Measurements from ENCODE around the gene TM7SF2.
A peak's percentile ranks its signal among the peaks of the same experiment; 100 is the strongest.

DNA sequence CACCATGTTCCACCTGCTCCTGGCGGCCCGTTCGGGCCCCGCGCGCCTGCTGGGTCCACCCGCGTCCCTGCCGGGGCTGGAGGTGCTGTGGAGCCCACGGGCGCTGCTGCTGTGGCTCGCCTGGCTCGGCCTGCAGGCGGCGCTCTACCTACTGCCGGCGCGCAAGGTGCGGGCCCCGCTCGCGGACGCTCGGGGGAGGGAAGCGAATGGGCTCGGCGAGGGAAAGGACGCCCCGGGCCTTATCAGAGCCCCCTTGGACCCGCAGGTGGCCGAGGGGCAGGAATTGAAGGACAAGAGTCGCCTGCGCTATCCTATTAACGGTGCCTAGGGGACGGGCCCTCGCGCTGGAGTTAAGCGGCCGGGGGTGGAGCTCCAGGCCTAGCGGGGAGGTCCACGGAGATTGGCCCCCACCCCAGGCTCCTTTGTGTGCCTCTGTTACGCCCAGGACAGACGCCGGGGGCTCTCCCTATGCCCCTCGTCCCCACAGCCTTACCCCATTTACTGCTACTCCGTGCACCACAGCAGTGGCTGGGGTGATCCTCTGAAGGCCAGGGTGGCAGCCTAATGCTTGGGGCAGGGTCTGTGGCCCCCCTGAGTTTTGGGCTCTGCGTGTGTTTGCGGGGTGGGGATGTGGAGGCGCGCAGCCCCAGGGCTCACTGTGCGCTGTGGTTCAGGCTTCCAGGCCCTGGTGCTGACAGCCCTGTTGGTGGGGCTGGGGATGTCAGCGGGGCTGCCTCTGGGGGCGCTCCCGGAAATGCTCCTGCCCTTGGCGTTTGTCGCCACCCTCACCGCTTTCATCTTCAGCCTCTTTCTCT, 1.1 kb downstream of the TM7SF2 start:
- TF ChIP-seq, protein P1, sequence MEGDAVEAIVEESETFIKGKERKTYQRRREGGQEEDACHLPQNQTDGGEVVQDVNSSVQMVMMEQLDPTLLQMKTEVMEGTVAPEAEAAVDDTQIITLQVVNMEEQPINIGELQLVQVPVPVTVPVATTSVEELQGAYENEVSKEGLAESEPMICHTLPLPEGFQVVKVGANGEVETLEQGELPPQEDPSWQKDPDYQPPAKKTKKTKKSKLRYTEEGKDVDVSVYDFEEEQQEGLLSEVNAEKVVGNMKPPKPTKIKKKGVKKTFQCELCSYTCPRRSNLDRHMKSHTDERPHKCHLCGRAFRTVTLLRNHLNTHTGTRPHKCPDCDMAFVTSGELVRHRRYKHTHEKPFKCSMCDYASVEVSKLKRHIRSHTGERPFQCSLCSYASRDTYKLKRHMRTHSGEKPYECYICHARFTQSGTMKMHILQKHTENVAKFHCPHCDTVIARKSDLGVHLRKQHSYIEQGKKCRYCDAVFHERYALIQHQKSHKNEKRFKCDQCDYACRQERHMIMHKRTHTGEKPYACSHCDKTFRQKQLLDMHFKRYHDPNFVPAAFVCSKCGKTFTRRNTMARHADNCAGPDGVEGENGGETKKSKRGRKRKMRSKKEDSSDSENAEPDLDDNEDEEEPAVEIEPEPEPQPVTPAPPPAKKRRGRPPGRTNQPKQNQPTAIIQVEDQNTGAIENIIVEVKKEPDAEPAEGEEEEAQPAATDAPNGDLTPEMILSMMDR (IDR thresholded peaks at IDR 0.05): peak; percentile 83 to 85 (median 83)
- no peak for TF ChIP-seq POLR2A (IDR thresholded peaks at IDR 0.05)
